ENCODE measurements around the gene ITPR1.

DNA sequence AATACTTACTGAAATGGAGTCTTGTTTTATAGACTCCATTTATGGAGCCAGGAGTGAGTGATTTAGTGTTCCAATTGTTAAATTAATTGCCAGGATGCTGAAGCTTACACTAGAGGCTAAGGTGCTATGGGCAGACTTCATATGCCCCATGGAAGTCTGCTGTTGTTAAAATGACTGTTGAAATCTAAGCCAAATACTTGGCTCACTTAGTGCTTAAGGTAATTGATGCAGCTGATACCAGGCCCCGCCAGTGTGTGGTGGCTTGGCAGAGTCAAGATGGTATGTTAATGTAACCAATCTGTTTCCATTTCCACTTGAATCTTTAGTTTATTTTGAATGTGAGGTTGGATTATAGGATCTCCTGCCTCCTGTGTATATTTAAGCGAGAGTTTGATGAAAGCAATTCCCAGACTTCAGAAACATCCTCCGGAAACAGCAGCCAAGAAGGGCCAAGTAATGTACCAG, 187.1 kb downstream of the ITPR1 start:
- no peak for TF ChIP-seq CTCF (conservative IDR thresholded peaks at IDR 0.05 in 1 of 2, IDR thresholded peaks at IDR 0.05 in 1 of 2; ENCODE audit: extremely low read depth in 1 of 2, insufficient read depth in 1 of 2, low read depth in 1 of 2, low read length in 2 of 2)
- TF ChIP-seq EZH2 (IDR thresholded peaks at IDR 0.05; ENCODE audit: borderline replicate concordance, low read length) = no peak
